Cardiac muscle cell (in vitro differentiated cells and primary cell): ENCODE results near the gene SKI. TPM values are rescaled to one million over a fixed set of nuclear protein-coding genes. Genes with fewer than 3 reads are reported as not detected.
A peak's percentile ranks its signal among the peaks of the same experiment; 100 is the strongest.

Experiments
- DNase-seq, 2 donors: peaks; one replicate each; pipeline versions ENCODE4 v3.0.0 to v3.0.0-alpha.2; 2010 to 2017; ENCODE audit warnings: low read depth in 1 of 2, low spot score in 1 of 2
- H3K27ac ChIP-seq: fragments of 200-600 bp; sonication (generic); 2 replicates; pipeline ENCODE4 v1.5.1; 2016
- H3K27me3 ChIP-seq: fragments of 200-600 bp; sonication (generic); 2 replicates; pipeline ENCODE4 v1.6.0; 2016; ENCODE audit warnings: control low read depth
- H3K36me3 ChIP-seq: fragments of 200-600 bp; sonication (generic); 2 replicates; pipeline ENCODE4 v1.5.1; 2016; ENCODE audit warnings: control low read depth
- H3K4me1 ChIP-seq: fragments of 200-600 bp; sonication (generic); 2 replicates; pipeline ENCODE4 v1.8.1; 2017; ENCODE audit warnings: low read depth, mild to moderate bottlenecking, mixed run types
- H3K4me3 ChIP-seq: fragments of 200-600 bp; sonication (generic); 2 replicates; pipeline ENCODE4 v1.5.1; 2016; ENCODE audit warnings: mild to moderate bottlenecking
- H3K9me3 ChIP-seq: fragments of 200-600 bp; sonication (generic); 2 replicates; pipeline ENCODE4 v1.5.1; 2017; ENCODE audit warnings: low read depth, mild to moderate bottlenecking, control low read depth
- CTCF ChIP-seq: IDR thresholded peaks from 2 replicates; pipeline ENCODE4 v1.5.1; 2012; ENCODE audit warnings: low read depth, mild to moderate bottlenecking, low read length
- polyA plus RNA-seq: library from polyadenylated mRNA; unstranded; fragments of >200 nt; fragmentation: Nextera tagmentation; extraction: Ambion mirVana; gene quantifications from 2 replicates; pipeline ENCODE4 v1.2.1, GENCODE V29; 2016
- total RNA-seq: library from RNA; depleted of rRNA; stranded (reverse); fragments of >200 nt; gene quantifications from 2 replicates; pipeline ENCODE4 v1.2.3, GENCODE V29; 2016

The SKI gene
- total and polyA plus RNA-seq, 2 experiments from 2014 or later = 2.7 to 31.9 TPM

- no peak for DNase-seq
- TF ChIP-seq CTCF = no peak
- Histone ChIP-seq H3K4me3 (no peak overlapping the region), H3K36me3 (no peaks in the 10 kb centered on the region), H3K4me1 (peaks cover 34% of the 10 kb centered on the region), H3K27me3 (no peaks in the 10 kb centered on the region), H3K9me3 (no peaks in the 10 kb centered on the region), H3K27ac (peak overlapping the region; percentile 84)
These were observed 51.7 kb downstream of the SKI start for GRCh38 chr1:2279817-2280216.

- no peak for DNase-seq
- no peaks in the 10 kb centered on the region for H3K9me3 ChIP-seq
- no peak for TF ChIP-seq CTCF
- H3K4me1 ChIP-seq = peaks cover 22% of the 10 kb centered on the region
- no peaks in the 10 kb centered on the region for H3K36me3 ChIP-seq
- no peak overlapping the region for H3K27ac ChIP-seq
- no peaks in the 10 kb centered on the region for H3K27me3 ChIP-seq
- H3K4me3 ChIP-seq = no peak overlapping the region
These were observed 54.6 kb downstream of the SKI start for GRCh38 chr1:2282556-2283270.

- H3K27me3 ChIP-seq = no peaks in the 10 kb centered on the region
- no peaks in the 10 kb centered on the region for H3K9me3 ChIP-seq
- DNase-seq = no peak
- no peak overlapping the region for H3K4me3 ChIP-seq
- no peaks in the 10 kb centered on the region for H3K36me3 ChIP-seq
- TF ChIP-seq CTCF = no peak
- H3K27ac ChIP-seq = peak overlapping the region; percentile 67
- peaks cover 23% of the 10 kb centered on the region for H3K4me1 ChIP-seq
These were observed 55.4 kb downstream of the SKI start for GRCh38 chr1:2283371-2283990.

- Histone ChIP-seq H3K36me3 (no peaks in the 10 kb centered on the region), H3K9me3 (no peaks in the 10 kb centered on the region), H3K4me3 (no peak overlapping the region), H3K4me1 (peaks cover 23% of the 10 kb centered on the region), H3K27ac (peak overlapping the region; percentile 67), H3K27me3 (no peaks in the 10 kb centered on the region)
- no peak for DNase-seq
- TF ChIP-seq CTCF = no peak
These were observed 56.1 kb downstream of the SKI start for GRCh38 chr1:2283991-2284895.

GRCh38 chr1:2284932-2285331, 56.8 kb downstream of the SKI start:
- Histone ChIP-seq H3K27ac (peak overlapping the region; percentile 67), H3K9me3 (no peaks in the 10 kb centered on the region), H3K36me3 (no peaks in the 10 kb centered on the region), H3K4me1 (peaks cover 29% of the 10 kb centered on the region), H3K27me3 (no peaks in the 10 kb centered on the region), H3K4me3 (no peak overlapping the region)
- DNase-seq = no peak
- TF ChIP-seq CTCF = no peak
